GM19239 (cell line): ENCODE results near the gene YIF1B.
A peak's percentile ranks its signal among the peaks of the same experiment; 100 is the strongest.
"Not testable (repeated sequence)": the region's sequence is repeated elsewhere in the genome, so short reads cannot be mapped to it uniquely, and the experiment has no call there.

Experiments used
- DNase-seq: peaks from one replicate; pipeline ENCODE4 v3.0.0; 2011; ENCODE audit warnings: low spot score; ENCODE audit not compliant: insufficient read length
- FAIRE-seq: peaks from 2 replicates; lab custom pipeline; 2011; peaks lifted over from hg19 to GRCh38; lab: Jason Lieb, UNC

Gene YIF1B

GRCh38 chr19:38262585-38263268 lies 53.0 kb downstream of the YIF1B start:
- DNase-seq, result no peak
- FAIRE-seq, result no peak

- not testable (repeated sequence) for FAIRE-seq
These were observed 53.8 kb downstream of the YIF1B start for GRCh38 chr19:38261942-38262341.

GRCh38 chr19:38255383-38256014 lies 60.2 kb downstream of the YIF1B start:
- DNase-seq (no peak), FAIRE-seq (peak; percentile 31)

More at GRCh38 chr19:38261942-38262341, 53.8 kb downstream of the YIF1B start:
- not testable (repeated sequence) for DNase-seq

- no peak for DNase-seq
- no peak for FAIRE-seq
These were observed 62.0 kb downstream of the YIF1B start for GRCh38 chr19:38253788-38254187.
